BLaER1 treated with 17β-estradiol and CSF1 and Interleukin-3, amounts not matched to agents 10 nM and 100 nM (cell line): ENCODE measurements around the gene STXBP4.

ENCODE experiments used
- H3K27ac ChIP-seq, 11 experiments: shearing (Covaris generic); formaldehyde crosslinking; 2 replicates each; pipeline ENCODE4 v1.8.1; 2022
- H3K27me3 ChIP-seq, 11 experiments: shearing (Covaris generic); formaldehyde crosslinking; 2 replicates each; pipeline ENCODE4 v1.8.1; 2022
- H3K36me3 ChIP-seq, 11 experiments: shearing (Covaris generic); formaldehyde crosslinking; 2 replicates each; pipeline ENCODE4 v1.8.1; 2022
- H3K4me1 ChIP-seq, 10 experiments: shearing (Covaris generic); formaldehyde crosslinking; 2 replicates each; pipeline ENCODE4 v1.8.1; 2022
- H3K4me2 ChIP-seq, 11 experiments: shearing (Covaris generic); formaldehyde crosslinking; 2 replicates each; pipeline ENCODE4 v1.8.1; 2022
- H3K4me3 ChIP-seq, 10 experiments: shearing (Covaris generic); formaldehyde crosslinking; 2 replicates each; pipeline ENCODE4 v1.8.1; 2022
- H3K9ac ChIP-seq, 11 experiments: shearing (Covaris generic); formaldehyde crosslinking; 2 replicates each; pipeline ENCODE4 v1.8.1; 2022
- H3K9me3 ChIP-seq, 11 experiments: shearing (Covaris generic); formaldehyde crosslinking; replicated peaks in 1 of 11; 2 replicates each; pipeline ENCODE4 v1.8.1; 2022
- H4K20me1 ChIP-seq, 11 experiments: shearing (Covaris generic); formaldehyde crosslinking; 2 replicates each; pipeline ENCODE4 v1.8.1; 2022
- Cebpa-rat ChIP-seq, 11 experiments: shearing (Covaris generic); IDR thresholded peaks; 2 replicates each; pipeline ENCODE4 v1.8.1; 2022

The STXBP4 gene

DNA sequence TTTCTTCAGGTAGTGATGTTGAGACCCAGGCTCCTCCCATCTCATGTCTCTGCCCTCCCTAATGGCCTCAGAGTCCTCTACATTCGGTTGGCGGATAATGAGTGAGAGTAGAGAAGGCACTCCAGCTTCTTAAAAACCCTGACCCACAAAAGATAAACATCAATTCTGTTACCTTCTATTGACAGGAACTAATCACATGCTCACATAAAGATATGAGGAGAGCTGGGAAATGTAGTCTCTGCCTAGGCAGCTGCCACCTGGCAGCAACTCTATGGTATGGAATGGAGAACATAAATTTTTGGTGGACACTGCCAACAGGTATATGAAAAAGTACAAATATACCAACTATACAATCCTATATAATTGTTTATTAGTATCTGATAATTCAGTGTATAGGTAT lies 185.5 kb downstream of the STXBP4 start:
- TF ChIP-seq Cebpa-rat (IDR thresholded peaks at IDR 0.05), result no peak
- H3K4me3 ChIP-seq, result no peak overlapping the region

DNA sequence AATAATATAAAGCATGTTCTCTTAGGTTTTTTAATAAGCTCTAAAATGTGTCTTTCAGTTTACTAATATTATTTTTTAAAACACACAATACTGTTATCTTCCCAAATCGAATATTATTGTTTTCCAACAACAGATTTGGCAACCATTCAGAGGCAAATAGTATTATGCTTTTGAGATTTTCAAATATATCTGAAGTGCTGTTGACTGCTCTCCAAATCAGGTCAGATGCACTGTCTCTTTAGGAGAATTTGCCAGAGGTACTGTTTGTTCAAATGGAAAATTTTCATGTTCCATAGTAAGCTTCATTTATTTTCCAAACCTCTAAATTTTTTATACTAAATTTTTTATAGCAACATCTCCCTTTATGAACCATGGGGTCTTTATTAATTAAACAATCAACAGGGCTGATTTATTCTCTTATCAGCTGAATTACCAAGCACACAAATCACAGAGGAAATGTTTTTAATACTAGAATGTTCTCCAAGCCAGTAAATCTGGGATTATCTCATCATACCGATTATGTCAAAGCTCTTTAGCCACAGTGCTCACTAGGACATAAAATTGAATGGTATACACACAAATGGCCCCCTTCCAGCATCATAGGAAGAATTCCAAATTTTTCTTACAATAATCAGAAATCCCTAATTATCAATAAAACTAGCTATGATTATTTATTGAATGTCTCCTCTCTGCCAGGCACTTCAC lies 187.4 kb downstream of the STXBP4 start:
- Histone ChIP-seq H3K9me3 (no peaks in the 10 kb centered on the region), H3K27me3 (no peaks in the 10 kb centered on the region), H4K20me1 (no peaks in the 10 kb centered on the region), H3K9ac (no peak overlapping the region), H3K27ac (no peak overlapping the region), H3K4me1 (no peaks in the 10 kb centered on the region), H3K4me2 (no peak overlapping the region), H3K4me3 (no peak overlapping the region), H3K36me3 (peaks cover 0 to 15% (median 7%) of the 10 kb centered on the region in 11 experiments; a peak in 10 of 22 replicates)
- TF ChIP-seq Cebpa-rat (IDR thresholded peaks at IDR 0.05), result no peak

More for the DNA sequence above, 185.5 kb downstream of the STXBP4 start:
- Histone ChIP-seq H3K9ac (no peak overlapping the region), H3K27ac (no peak overlapping the region), H4K20me1 (no peaks in the 10 kb centered on the region), H3K27me3 (no peaks in the 10 kb centered on the region), H3K9me3 (no peaks in the 10 kb centered on the region), H3K4me1 (no peaks in the 10 kb centered on the region), H3K36me3 (peaks cover 0 to 7% (median 0%) of the 10 kb centered on the region in 11 experiments; a peak in 1 of 22 replicates), H3K4me2 (no peak overlapping the region)

DNA sequence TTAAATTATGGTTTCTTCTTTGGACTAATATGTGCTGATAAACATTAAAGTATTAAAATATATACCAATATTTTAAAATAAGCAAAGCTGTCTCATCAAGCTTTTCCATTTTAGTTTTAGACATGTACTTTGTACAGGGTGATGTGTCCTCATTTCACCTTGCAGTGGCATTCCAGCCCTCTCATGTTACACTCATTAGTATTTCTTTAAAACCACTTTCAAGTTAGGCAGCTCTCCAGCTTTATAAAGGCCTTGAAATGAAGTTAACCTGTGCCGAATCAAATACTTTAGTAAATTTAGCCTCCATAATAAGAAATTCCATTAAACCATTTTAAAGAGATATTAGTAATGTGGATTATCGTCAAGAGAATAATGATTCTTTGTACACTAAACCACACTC lies 188.6 kb downstream of the STXBP4 start:
- no peak overlapping the region for H3K9ac ChIP-seq
- H3K27me3 ChIP-seq, result no peaks in the 10 kb centered on the region
- peaks cover 0 to 15% (median 7%) of the 10 kb centered on the region in 11 experiments; a peak in 10 of 22 replicates for H3K36me3 ChIP-seq
- TF ChIP-seq Cebpa-rat (IDR thresholded peaks at IDR 0.05), result no peak
- H4K20me1 ChIP-seq, result no peaks in the 10 kb centered on the region
- no peak overlapping the region for H3K4me3 ChIP-seq
- H3K27ac ChIP-seq, result no peak overlapping the region
- H3K4me1 ChIP-seq, result peaks cover 0 to under 1% (median 0%) of the 10 kb centered on the region in 10 experiments; a peak in 2 of 20 replicates
- H3K4me2 ChIP-seq, result no peak overlapping the region
- no peaks in the 10 kb centered on the region for H3K9me3 ChIP-seq

DNA sequence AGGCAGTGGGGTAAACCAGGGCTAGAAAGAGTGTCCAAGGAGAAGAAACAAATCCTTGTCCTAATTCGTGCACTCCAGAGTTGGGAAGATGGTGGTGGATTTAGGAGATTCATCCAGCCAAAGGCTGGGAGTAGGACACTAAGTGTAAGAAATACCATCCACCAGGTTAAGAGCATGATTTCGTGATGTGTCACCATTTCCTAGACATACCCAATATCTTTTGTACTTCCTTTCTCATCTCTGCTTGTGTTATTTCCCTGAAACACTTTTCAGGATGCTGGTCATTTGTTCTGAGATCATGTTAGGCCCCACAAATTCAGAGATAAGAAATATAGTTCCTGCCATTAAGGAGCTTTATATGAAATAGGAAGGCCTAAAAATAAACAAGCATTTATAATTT lies 189.9 kb downstream of the STXBP4 start:
- no peaks in the 10 kb centered on the region for H4K20me1 ChIP-seq
- no peak for TF ChIP-seq Cebpa-rat (IDR thresholded peaks at IDR 0.05)

DNA sequence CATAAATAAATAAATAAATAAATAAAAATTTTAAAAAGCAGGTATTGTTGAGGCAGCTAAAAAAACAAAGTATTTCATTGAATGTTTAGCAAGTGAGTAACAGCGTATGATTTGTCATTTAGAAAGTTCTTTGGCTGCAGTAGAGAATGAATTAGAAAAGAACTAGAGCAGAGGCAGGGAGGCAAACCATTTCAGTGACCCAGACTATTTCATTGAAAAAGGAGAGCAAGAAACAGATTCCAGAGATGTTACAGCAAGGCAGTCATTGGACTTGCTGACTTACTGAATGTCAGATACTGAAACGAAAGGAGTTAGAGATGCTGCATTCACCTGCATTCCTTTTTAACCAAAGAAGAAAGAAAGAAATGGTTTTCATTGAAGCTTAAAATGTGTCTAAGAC lies 190.7 kb downstream of the STXBP4 start:
- no peaks in the 10 kb centered on the region for H3K9me3 ChIP-seq
- no peaks in the 10 kb centered on the region for H4K20me1 ChIP-seq
- H3K4me3 ChIP-seq, result no peak overlapping the region
- H3K9ac ChIP-seq, result no peak overlapping the region
- H3K4me1 ChIP-seq, result peaks cover 0 to 3% (median 0%) of the 10 kb centered on the region in 10 experiments; a peak in 2 of 20 replicates
- no peak overlapping the region for H3K4me2 ChIP-seq
- no peak for TF ChIP-seq Cebpa-rat (IDR thresholded peaks at IDR 0.05)
- H3K36me3 ChIP-seq, result peaks cover 0 to 12% (median 6%) of the 10 kb centered on the region in 11 experiments; a peak in 10 of 22 replicates
- H3K27ac ChIP-seq, result no peak overlapping the region
- no peaks in the 10 kb centered on the region for H3K27me3 ChIP-seq

More for the DNA sequence above, 189.9 kb downstream of the STXBP4 start:
- Histone ChIP-seq H3K9me3 (no peaks in the 10 kb centered on the region), H3K9ac (no peak overlapping the region), H3K4me2 (no peak overlapping the region), H3K27ac (no peak overlapping the region), H3K36me3 (peaks cover 0 to 12% (median 6%) of the 10 kb centered on the region in 11 experiments; a peak in 10 of 22 replicates), H3K27me3 (no peaks in the 10 kb centered on the region), H3K4me1 (peaks cover 0 to 3% (median 0%) of the 10 kb centered on the region in 10 experiments; a peak in 2 of 20 replicates), H3K4me3 (no peak overlapping the region)

DNA sequence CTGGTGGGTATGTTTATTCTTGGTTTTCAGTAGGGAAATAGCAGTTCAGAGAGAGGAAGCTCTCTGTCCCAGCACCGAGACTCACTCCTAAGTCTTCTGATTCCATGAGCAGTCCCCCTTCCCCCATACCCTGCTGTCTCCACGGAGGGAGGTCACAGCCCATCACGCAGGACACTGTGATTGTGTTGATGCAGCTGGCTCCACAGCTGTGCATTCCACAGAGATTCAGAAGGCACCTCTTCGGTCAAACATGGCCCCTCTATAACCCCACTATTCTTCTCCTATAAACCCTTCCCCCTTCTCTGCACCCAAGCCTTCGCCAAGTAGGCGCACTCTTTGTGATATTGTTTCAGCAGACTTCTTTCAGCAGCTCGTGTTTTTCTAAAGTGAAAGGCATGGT lies 191.9 kb downstream of the STXBP4 start:
- no peak overlapping the region for H3K27ac ChIP-seq
- TF ChIP-seq Cebpa-rat (IDR thresholded peaks at IDR 0.05), result no peak
- H3K9me3 ChIP-seq, result no peaks in the 10 kb centered on the region
- peaks cover 0 to 12% (median 6%) of the 10 kb centered on the region in 11 experiments; a peak in 11 of 22 replicates for H3K36me3 ChIP-seq
- H3K4me3 ChIP-seq, result no peak overlapping the region
- H3K4me1 ChIP-seq, result peaks cover 0 to 3% (median 0%) of the 10 kb centered on the region in 10 experiments; a peak in 2 of 20 replicates
- no peak overlapping the region for H3K9ac ChIP-seq
- no peak overlapping the region for H3K4me2 ChIP-seq
- H3K27me3 ChIP-seq, result no peaks in the 10 kb centered on the region
- no peaks in the 10 kb centered on the region for H4K20me1 ChIP-seq

DNA sequence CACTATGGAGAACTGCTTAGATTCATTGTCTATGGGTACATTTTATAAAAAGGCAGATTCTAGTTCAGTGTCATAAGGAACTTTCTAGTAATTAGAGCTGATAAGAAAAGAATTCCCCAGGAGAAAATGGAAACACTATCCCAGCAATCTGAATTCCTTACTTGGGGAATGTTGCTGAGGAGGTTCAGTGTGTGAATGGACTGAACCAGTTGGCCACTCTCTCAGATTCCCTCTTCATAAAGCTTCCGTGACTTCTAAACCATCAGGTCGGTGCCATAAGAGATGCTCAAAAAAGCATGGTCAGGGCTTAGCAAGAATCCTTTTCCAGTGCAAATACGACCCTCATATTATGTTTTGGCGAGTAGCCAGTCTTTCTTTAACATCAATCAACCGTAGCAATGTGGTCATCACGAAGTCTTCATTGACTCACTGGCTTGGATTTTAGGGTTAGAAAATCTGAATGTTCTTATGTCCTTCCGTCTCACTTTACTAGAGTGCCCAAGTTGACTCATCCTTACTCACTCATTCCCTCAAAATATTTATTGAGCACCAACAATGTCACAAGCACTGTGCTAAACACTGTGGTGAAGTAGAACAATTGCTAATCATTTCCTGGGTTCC lies 193.5 kb downstream of the STXBP4 start:
- Histone ChIP-seq H3K27me3 (no peaks in the 10 kb centered on the region), H3K9me3 (no peaks in the 10 kb centered on the region), H3K4me3 (no peak overlapping the region), H3K4me1 (peaks cover 0 to 3% (median 0%) of the 10 kb centered on the region in 10 experiments; a peak in 2 of 20 replicates), H3K27ac (no peak overlapping the region), H3K4me2 (no peak overlapping the region), H3K9ac (no peak overlapping the region), H4K20me1 (no peaks in the 10 kb centered on the region), H3K36me3 (peaks cover 0 to 13% (median 6%) of the 10 kb centered on the region in 11 experiments; a peak in 11 of 22 replicates)
- TF ChIP-seq Cebpa-rat (IDR thresholded peaks at IDR 0.05), result no peak

DNA sequence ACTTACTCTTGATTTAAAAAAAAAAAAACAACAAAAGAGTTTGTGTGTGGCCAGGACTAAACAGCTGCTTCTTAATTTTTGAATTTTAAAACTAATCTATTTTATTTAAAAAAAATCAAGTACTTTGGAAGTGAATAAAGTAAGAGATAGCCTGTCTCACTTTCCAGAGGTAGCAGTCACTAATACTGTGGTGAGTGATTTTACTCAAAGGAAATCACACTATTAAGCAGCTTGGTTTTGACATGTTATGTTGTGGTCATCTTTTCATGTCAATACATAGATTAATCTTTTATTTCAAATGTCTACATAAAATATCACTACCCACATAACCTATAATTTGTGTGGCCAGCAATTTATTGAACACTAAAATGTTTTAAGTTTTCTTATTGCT lies 194.0 kb downstream of the STXBP4 start:
- no peaks in the 10 kb centered on the region for H4K20me1 ChIP-seq
- no peak overlapping the region for H3K4me2 ChIP-seq
- no peak overlapping the region for H3K9ac ChIP-seq
- no peaks in the 10 kb centered on the region for H3K9me3 ChIP-seq
- no peaks in the 10 kb centered on the region for H3K27me3 ChIP-seq
- no peak overlapping the region for H3K4me3 ChIP-seq
- no peak for TF ChIP-seq Cebpa-rat (IDR thresholded peaks at IDR 0.05)
- H3K36me3 ChIP-seq, result peaks cover 0 to 13% (median 6%) of the 10 kb centered on the region in 11 experiments; a peak in 11 of 22 replicates
- H3K4me1 ChIP-seq, result peaks cover 0 to 3% (median 0%) of the 10 kb centered on the region in 10 experiments; a peak in 2 of 20 replicates
- no peak overlapping the region for H3K27ac ChIP-seq

DNA sequence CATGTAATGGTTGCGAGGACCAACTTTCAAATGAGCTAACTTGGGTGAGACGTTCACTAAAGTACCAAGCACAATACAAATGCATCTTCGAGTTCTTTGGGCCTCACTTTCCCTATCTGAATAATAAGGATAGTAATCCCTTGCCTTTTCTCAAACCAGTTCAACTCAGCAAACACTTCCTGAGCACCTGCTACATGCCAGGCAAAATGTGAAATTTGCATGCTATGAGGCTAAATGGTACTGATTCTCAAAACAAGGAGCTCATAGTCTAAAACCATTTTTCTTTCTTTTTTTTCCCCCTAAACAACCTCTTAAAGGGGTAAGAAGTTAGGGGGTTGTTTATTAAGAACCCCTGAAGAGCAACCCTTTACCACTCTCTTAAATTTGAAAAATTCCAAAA lies 194.8 kb downstream of the STXBP4 start:
- no peak overlapping the region for H3K4me2 ChIP-seq

More for the DNA sequence above, 194.8 kb downstream of the STXBP4 start:
- Histone ChIP-seq H3K27ac (no peak overlapping the region), H3K36me3 (peaks cover 0 to 13% (median 6%) of the 10 kb centered on the region in 11 experiments; a peak in 11 of 22 replicates), H3K9ac (no peak overlapping the region), H3K27me3 (no peaks in the 10 kb centered on the region), H3K4me3 (no peak overlapping the region), H3K9me3 (no peaks in the 10 kb centered on the region), H3K4me1 (peaks cover 0 to 3% (median 0%) of the 10 kb centered on the region in 10 experiments; a peak in 2 of 20 replicates), H4K20me1 (no peaks in the 10 kb centered on the region)
- TF ChIP-seq Cebpa-rat (IDR thresholded peaks at IDR 0.05), result no peak
